Ascending aorta (tissue), 2 donors: ENCODE measurements around the gene B3GNT3. TPM values are rescaled to one million over a fixed set of nuclear protein-coding genes. Genes with fewer than 3 reads are reported as not detected.

ENCODE experiments used
- DNase-seq, 2 donors: peaks; one replicate each; pipeline ENCODE4 v3.0.0-alpha.2; 2019; ENCODE audit warnings: low spot score in 2 of 2
- H3K27ac ChIP-seq, 2 donors: fragments of 200-600 bp; sonication (generic); one replicate each; pipeline ENCODE4 v1.5.1; 2016 to 2017; ENCODE audit warnings: mild to moderate bottlenecking in 1 of 2
- H3K27me3 ChIP-seq: fragments of 200-600 bp; sonication (generic); one replicate; pipeline ENCODE4 v1.5.1; 2017
- H3K36me3 ChIP-seq, 2 donors: fragments of 200-600 bp; sonication (generic); one replicate each; pipeline ENCODE4 v1.5.1; 2016
- H3K4me1 ChIP-seq, 2 donors: fragments of 200-600 bp; sonication (generic); one replicate each; pipeline ENCODE4 v1.5.1; 2016 to 2017; ENCODE audit warnings: mild to moderate bottlenecking in 1 of 2
- H3K4me3 ChIP-seq, 2 donors: fragments of 200-600 bp; sonication (generic); one replicate each; pipeline ENCODE4 v1.5.1; 2016 to 2017; ENCODE audit warnings: mild to moderate bottlenecking in 1 of 2
- H3K9me3 ChIP-seq, 2 donors: fragments of 200-600 bp; sonication (generic); one replicate each; pipeline ENCODE4 v1.5.1; 2016
- intact Hi-C: fragments of 100-400 bp; cut with DNase I; formaldehyde crosslinking; loops from one replicate; pipeline ENCODE4 v1.15.1; 2023
- total RNA-seq: library from RNA; depleted of rRNA; stranded (reverse); fragments of >200 nt; gene quantifications from one replicate; pipeline ENCODE4 v1.1.0, GENCODE V29; 2016
- TF ChIP-seq, protein P1 (sequence below), 3 experiments: fragments of 200-600 bp in 2 of 3; fragments of 450-650 bp in 1 of 3; sonication (generic) in 2 of 3; IDR thresholded peaks; one replicate each; pipeline ENCODE4 v1.5.1; 2016 to 2019; ENCODE audit warnings: antibody characterized with exemption in 3 of 3, mild to moderate bottlenecking in 1 of 3, moderate library complexity in 1 of 3

Gene B3GNT3
- total RNA-seq, 1 donor from 2014 or later = 0.64 TPM

DNA sequence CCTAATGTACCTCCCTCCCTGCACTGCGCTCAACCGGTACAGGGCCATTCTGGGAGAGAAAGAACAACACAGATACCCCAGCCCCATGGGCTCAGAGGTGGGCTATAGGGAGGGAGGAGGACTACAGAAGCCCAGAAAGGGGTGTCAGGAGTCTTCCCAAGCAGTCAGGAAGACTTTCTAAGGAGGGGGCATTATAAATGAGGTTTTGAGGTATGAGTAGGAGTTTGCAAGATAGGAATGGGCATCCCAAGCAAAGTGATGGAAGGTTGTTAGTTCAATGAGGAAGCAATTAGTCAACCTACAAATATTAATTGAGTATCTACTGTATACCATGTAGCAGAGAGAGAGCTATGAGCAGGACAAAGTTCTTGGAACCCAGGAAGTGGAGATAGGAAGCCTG lies 6.3 kb upstream of the B3GNT3 start:
- TF ChIP-seq, protein P1, sequence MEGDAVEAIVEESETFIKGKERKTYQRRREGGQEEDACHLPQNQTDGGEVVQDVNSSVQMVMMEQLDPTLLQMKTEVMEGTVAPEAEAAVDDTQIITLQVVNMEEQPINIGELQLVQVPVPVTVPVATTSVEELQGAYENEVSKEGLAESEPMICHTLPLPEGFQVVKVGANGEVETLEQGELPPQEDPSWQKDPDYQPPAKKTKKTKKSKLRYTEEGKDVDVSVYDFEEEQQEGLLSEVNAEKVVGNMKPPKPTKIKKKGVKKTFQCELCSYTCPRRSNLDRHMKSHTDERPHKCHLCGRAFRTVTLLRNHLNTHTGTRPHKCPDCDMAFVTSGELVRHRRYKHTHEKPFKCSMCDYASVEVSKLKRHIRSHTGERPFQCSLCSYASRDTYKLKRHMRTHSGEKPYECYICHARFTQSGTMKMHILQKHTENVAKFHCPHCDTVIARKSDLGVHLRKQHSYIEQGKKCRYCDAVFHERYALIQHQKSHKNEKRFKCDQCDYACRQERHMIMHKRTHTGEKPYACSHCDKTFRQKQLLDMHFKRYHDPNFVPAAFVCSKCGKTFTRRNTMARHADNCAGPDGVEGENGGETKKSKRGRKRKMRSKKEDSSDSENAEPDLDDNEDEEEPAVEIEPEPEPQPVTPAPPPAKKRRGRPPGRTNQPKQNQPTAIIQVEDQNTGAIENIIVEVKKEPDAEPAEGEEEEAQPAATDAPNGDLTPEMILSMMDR (IDR thresholded peaks at IDR 0.05) = no peak
- no peaks in the 10 kb centered on the region for H3K4me1 ChIP-seq
- no peak overlapping the region for H3K27ac ChIP-seq
- H3K9me3 ChIP-seq = no peaks in the 10 kb centered on the region
- intact Hi-C loops = no loop called here
- no peaks in the 10 kb centered on the region for H3K36me3 ChIP-seq
- DNase-seq = no peak
- H3K4me3 ChIP-seq = no peak overlapping the region
- H3K27me3 ChIP-seq = no peaks in the 10 kb centered on the region

- no peak overlapping the region for H3K4me3 ChIP-seq
- DNase-seq = no peak
- H3K27me3 ChIP-seq = no peaks in the 10 kb centered on the region
- TF ChIP-seq, protein P1 (IDR thresholded peaks at IDR 0.05) = no peak
- no peaks in the 10 kb centered on the region for H3K36me3 ChIP-seq
- no peaks in the 10 kb centered on the region for H3K9me3 ChIP-seq
- intact Hi-C loops = no loop called here
- no peaks in the 10 kb centered on the region for H3K4me1 ChIP-seq
- H3K27ac ChIP-seq = no peak overlapping the region
Observed at GRCh38 chr19:17790059-17790780, 4.7 kb upstream of the B3GNT3 start.

- no peak for DNase-seq
- no peak overlapping the region for H3K27ac ChIP-seq
- H3K36me3 ChIP-seq = no peaks in the 10 kb centered on the region
- H3K4me3 ChIP-seq = no peak overlapping the region
- H3K27me3 ChIP-seq = no peaks in the 10 kb centered on the region
- intact Hi-C loops = no loop called here
- H3K9me3 ChIP-seq = no peaks in the 10 kb centered on the region
- no peaks in the 10 kb centered on the region for H3K4me1 ChIP-seq
- TF ChIP-seq, protein P1 (IDR thresholded peaks at IDR 0.05) = no peak
Observed at GRCh38 chr19:17794412-17794730, 567 bp upstream of the B3GNT3 start.

- Histone ChIP-seq H3K36me3 (no peaks in the 10 kb centered on the region), H3K27me3 (no peaks in the 10 kb centered on the region), H3K4me1 (no peaks in the 10 kb centered on the region), H3K4me3 (no peak overlapping the region), H3K27ac (no peak overlapping the region), H3K9me3 (no peaks in the 10 kb centered on the region)
- no peak for DNase-seq
- intact Hi-C loops = no loop called here
- TF ChIP-seq, protein P1 (IDR thresholded peaks at IDR 0.05) = no peak
Observed at GRCh38 chr19:17795495-17795856, 538 bp downstream of the B3GNT3 start.

- Histone ChIP-seq H3K4me3 (no peak overlapping the region), H3K27me3 (no peaks in the 10 kb centered on the region), H3K9me3 (no peaks in the 10 kb centered on the region), H3K27ac (no peak overlapping the region), H3K36me3 (no peaks in the 10 kb centered on the region), H3K4me1 (no peaks in the 10 kb centered on the region)
- TF ChIP-seq, protein P1 (IDR thresholded peaks at IDR 0.05) = no peak
- intact Hi-C loops = no loop called here
- DNase-seq = no peak
Observed at GRCh38 chr19:17796013-17796837, 1.3 kb downstream of the B3GNT3 start.
